RPMI8226 (cell line): ENCODE data around the gene RAP2B.
"Not testable (repeated sequence)": the region's sequence is repeated elsewhere in the genome, so short reads cannot be mapped to it uniquely, and the experiment has no call there.

Source experiments
- DNase-seq: peaks from one replicate; pipeline ENCODE4 v3.0.0-alpha.2; 2015

The RAP2B gene

GRCh38 chr3:153161714-153162512 lies at the start of gene RAP2B:
Gene RAP2B (plus strand): TSS chr3:153162226. CDS start chr3:153162694, 468 bp downstream.
- peak; percentile 99 for DNase-seq

- no peak for DNase-seq
Observed at GRCh38 chr3:153113541-153113940, 48.5 kb upstream of the RAP2B start.

GRCh38 chr3:153114270-153114669 lies 47.8 kb upstream of the RAP2B start:
- DNase-seq: not testable (repeated sequence)

- no peak for DNase-seq
Observed at GRCh38 chr3:153115326-153115725, 46.7 kb upstream of the RAP2B start.

- no peak for DNase-seq
Observed at GRCh38 chr3:153127788-153128187, 34.2 kb upstream of the RAP2B start.

- no peak for DNase-seq
Observed at GRCh38 chr3:153129426-153129825, 32.6 kb upstream of the RAP2B start.

GRCh38 chr3:153129866-153130265 lies 32.2 kb upstream of the RAP2B start:
- DNase-seq: no peak

- DNase-seq: peak; percentile 12
Observed at GRCh38 chr3:153130312-153130977, 31.6 kb upstream of the RAP2B start.

GRCh38 chr3:153137626-153138025 lies 24.4 kb upstream of the RAP2B start:
- peak; percentile 59 for DNase-seq

GRCh38 chr3:153138276-153139210 lies 23.5 kb upstream of the RAP2B start:
- peak; percentile 97 for DNase-seq

GRCh38 chr3:153142961-153143360 lies 19.1 kb upstream of the RAP2B start:
- no peak for DNase-seq

- DNase-seq: no peak
Observed at GRCh38 chr3:153144071-153144470, 18.0 kb upstream of the RAP2B start.

GRCh38 chr3:153144779-153145178 lies 17.2 kb upstream of the RAP2B start:
- DNase-seq: peak; percentile 70

- no peak for DNase-seq
Observed at GRCh38 chr3:153145454-153145853, 16.6 kb upstream of the RAP2B start.

GRCh38 chr3:153146191-153147053 lies 15.6 kb upstream of the RAP2B start:
- DNase-seq: no peak

GRCh38 chr3:153150991-153151390 lies 11.0 kb upstream of the RAP2B start:
- peak; percentile 85 for DNase-seq

GRCh38 chr3:153155786-153156185 lies 6.2 kb upstream of the RAP2B start:
- DNase-seq: not testable (repeated sequence)

- no peak for DNase-seq
Observed at GRCh38 chr3:153158189-153158588, 3.8 kb upstream of the RAP2B start.

GRCh38 chr3:153158961-153159735 lies 2.9 kb upstream of the RAP2B start:
- DNase-seq: no peak

- DNase-seq: no peak
Observed at GRCh38 chr3:153159771-153160397, 2.1 kb upstream of the RAP2B start.
